Stimulated activated naive CD8-positive, alpha-beta T cell treated with anti-CD3 and anti-CD28 coated beads, Interleukin-15, amount 100 ng/mL, for 72 hours (primary cell): ENCODE measurements around the gene CCND2.
A peak's percentile ranks its signal among the peaks of the same experiment; 100 is the strongest.

Experiments
- ATAC-seq: fragments of 150-1000 bp; cut with Tn5 transposase; 2 replicates; pipeline ENCODE4 v1.10.0; 2021; ENCODE audit warnings: mild to moderate bottlenecking, moderate library complexity
- DNase-seq, 2 donors: peaks; one replicate each; pipeline ENCODE4 v3.0.0; 2021 to 2022
- H3K27ac Mint-ChIP-seq, 2 donors: one replicate each; pipeline ENCODE4 v1.8.0; 2022; ENCODE audit warnings: mild to moderate bottlenecking in 2 of 2, mixed read lengths in 2 of 2, moderate library complexity in 2 of 2
- H3K27me3 Mint-ChIP-seq: one replicate; pipeline ENCODE4 v1.8.0; 2022; ENCODE audit warnings: mixed read lengths
- H3K4me1 Mint-ChIP-seq: one replicate; pipeline ENCODE4 v1.8.0; 2022; ENCODE audit warnings: mild to moderate bottlenecking, mixed read lengths
- H3K4me3 Mint-ChIP-seq, 2 donors: one replicate each; pipeline ENCODE4 v1.8.0; 2022; ENCODE audit warnings: mild to moderate bottlenecking in 2 of 2, mixed read lengths in 2 of 2, moderate library complexity in 1 of 2
- H3K9me3 Mint-ChIP-seq, 2 donors: one replicate each; pipeline ENCODE4 v1.8.0; 2022; ENCODE audit warnings: mixed read lengths in 2 of 2

CCND2 gene

GRCh38 chr12:4245446-4245845, 28.1 kb upstream of the CCND2 start:
- DNase-seq (no peak), ATAC-seq (no peak)
- Mint-ChIP-seq H3K9me3 (peaks cover 0 to 4% of the 10 kb centered on the region in 2 donors), H3K27me3 (peaks cover 33% of the 10 kb centered on the region), H3K4me1 (peaks cover 43% of the 10 kb centered on the region), H3K27ac (peak overlapping the region in 1 of 2 donors; percentile 63), H3K4me3 (no peak overlapping the region)

- Mint-ChIP-seq H3K4me3 (no peak overlapping the region), H3K27ac (peak overlapping the region in 1 of 2 donors; percentile 50), H3K9me3 (peaks cover 0 to 4% of the 10 kb centered on the region in 2 donors), H3K4me1 (peaks cover 49% of the 10 kb centered on the region), H3K27me3 (peaks cover 28% of the 10 kb centered on the region)
- DNase-seq (no peak), ATAC-seq (no peak)
These were observed 27.4 kb upstream of the CCND2 start for GRCh38 chr12:4246116-4246515.

GRCh38 chr12:4250691-4251090, 22.9 kb upstream of the CCND2 start:
- peak in 1 of 2 donors; percentile 23 for DNase-seq
- Mint-ChIP-seq H3K27me3 (peaks cover 16% of the 10 kb centered on the region), H3K9me3 (no peaks in the 10 kb centered on the region), H3K4me3 (peak overlapping the region; percentile 59 to 80), H3K4me1 (peaks cover 32% of the 10 kb centered on the region), H3K27ac (peak overlapping the region; percentile 77 to 91)
- ATAC-seq: peak; percentile 70

DNA sequence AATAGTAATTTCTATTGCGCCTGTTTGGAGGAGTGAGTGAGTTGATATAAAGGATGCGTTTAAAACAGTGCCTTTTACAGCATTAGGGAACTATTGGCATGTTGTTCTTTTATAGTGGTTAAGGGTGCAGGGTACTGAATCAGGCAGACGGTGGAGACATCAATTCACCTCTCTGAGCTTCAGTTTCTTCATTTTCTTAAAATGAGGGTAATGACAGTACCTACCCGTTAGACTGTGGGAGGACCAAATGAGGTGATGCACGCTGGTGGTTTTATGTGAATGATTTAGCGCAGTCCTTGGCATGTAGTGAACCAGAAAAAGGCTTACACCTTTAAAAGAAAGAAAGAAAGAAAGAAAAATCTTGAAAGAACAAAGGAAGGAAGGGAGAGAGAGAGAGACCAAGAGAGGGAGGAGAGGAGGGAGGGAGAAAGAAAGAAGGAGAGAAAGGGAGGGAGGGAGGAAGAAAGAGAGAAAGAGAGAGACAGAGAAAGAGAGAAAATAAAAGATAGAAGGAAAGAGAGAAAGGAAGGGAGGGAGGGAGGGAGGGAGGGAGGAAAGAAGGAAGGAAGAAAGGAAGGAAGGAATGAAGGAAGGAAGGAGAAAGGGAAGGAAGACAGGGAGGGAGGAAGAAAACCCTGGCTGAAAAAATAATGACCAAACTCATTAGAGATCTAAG, 22.2 kb upstream of the CCND2 start:
- H3K27ac Mint-ChIP-seq: peak overlapping the region in 1 of 2 donors; percentile 91

DNA sequence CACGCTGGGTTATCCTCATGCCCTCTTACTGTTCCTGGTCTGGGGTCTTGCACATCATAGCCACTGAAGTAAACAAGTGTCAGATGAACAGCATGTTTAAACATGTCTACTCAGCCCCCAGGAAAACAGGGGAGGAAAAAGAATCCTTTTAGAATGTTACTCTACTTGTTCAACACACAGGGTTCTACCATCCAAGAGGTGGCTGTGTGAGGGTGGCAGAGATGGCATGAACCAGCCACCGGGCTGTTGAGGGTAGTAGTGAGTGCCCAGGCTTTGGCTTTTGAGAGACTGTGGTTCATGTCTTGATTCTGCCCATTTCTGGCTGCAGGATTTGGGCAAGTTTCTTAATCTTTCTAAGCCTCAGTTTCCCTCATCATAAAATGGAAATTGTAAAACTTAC, 21.6 kb upstream of the CCND2 start:
- Mint-ChIP-seq H3K9me3 (no peaks in the 10 kb centered on the region), H3K4me3 (peak overlapping the region in 1 of 2 donors; percentile 30), H3K27me3 (peaks cover 16% of the 10 kb centered on the region)

More for the DNA sequence above, 22.2 kb upstream of the CCND2 start:
- peaks cover 16% of the 10 kb centered on the region for H3K27me3 Mint-ChIP-seq
- peaks cover 27% of the 10 kb centered on the region for H3K4me1 Mint-ChIP-seq
- no peaks in the 10 kb centered on the region for H3K9me3 Mint-ChIP-seq
- peak; percentile 32 to 36 for DNase-seq
- H3K4me3 Mint-ChIP-seq: peak overlapping the region; percentile 59 to 80
- ATAC-seq: peak; percentile 96

GRCh38 chr12:4252601-4253000, 21.0 kb upstream of the CCND2 start:
- DNase-seq (no peak), ATAC-seq (no peak)
- H3K4me1 Mint-ChIP-seq: peaks cover 36% of the 10 kb centered on the region
- H3K27ac Mint-ChIP-seq: peak overlapping the region in 1 of 2 donors; percentile 59
- no peaks in the 10 kb centered on the region for H3K9me3 Mint-ChIP-seq
- H3K4me3 Mint-ChIP-seq: no peak overlapping the region
- H3K27me3 Mint-ChIP-seq: peaks cover 16% of the 10 kb centered on the region

More for the DNA sequence above, 21.6 kb upstream of the CCND2 start:
- H3K27ac Mint-ChIP-seq: no peak overlapping the region
- DNase-seq (no peak), ATAC-seq (no peak)
- H3K4me1 Mint-ChIP-seq: peaks cover 31% of the 10 kb centered on the region

DNA sequence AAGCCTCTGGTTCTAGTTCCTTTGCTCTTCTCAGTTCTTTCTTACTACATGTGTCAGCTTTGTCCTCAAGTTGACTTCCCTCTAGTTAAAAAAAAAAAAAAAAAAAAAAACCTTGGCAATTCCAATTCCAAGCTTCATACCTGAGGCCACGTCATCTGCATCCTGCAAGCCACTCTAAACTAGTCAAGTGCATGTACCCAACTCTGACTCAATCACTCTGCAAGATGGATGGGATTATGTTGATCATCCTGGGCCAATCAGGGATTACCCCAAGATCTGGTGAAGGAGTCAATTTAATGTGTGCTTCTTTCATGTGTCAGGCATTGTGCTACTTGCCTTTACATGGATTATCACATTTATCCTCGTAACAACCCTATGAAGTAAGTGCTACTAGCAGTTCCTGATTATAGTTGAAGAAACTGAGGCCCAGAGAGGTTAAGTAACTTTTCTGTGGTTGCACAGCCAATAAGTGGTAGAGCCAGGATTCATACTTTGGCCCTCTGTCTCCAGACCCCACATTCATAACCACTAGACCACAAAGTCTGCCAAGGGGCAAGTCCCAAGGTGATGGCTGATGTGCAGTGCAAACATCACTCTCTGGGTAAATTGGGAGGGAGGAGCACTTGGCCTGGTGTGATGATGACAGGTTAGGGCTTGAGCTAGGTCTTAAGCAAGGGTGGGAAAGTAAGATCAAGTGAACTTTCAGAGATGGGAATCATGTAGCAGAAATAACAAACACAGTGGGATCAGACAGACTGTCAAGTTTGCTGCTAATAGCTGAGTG, 17.3 kb upstream of the CCND2 start:
- Mint-ChIP-seq H3K27me3 (peaks cover 16% of the 10 kb centered on the region), H3K9me3 (peaks cover 13 to 15% of the 10 kb centered on the region in 2 donors), H3K4me3 (no peak overlapping the region), H3K4me1 (peaks cover 22% of the 10 kb centered on the region), H3K27ac (no peak overlapping the region)
- DNase-seq (no peak), ATAC-seq (peak; percentile 55)

- Mint-ChIP-seq H3K27me3 (peaks cover 15% of the 10 kb centered on the region), H3K27ac (no peak overlapping the region), H3K4me3 (no peak overlapping the region), H3K4me1 (peaks cover 25% of the 10 kb centered on the region), H3K9me3 (peaks cover 13 to 15% of the 10 kb centered on the region in 2 donors)
- ATAC-seq: no peak
- no peak for DNase-seq
These were observed 16.1 kb upstream of the CCND2 start for GRCh38 chr12:4257442-4257841.

- H3K27me3 Mint-ChIP-seq: no peaks in the 10 kb centered on the region
- DNase-seq (no peak), ATAC-seq (no peak)
- H3K27ac Mint-ChIP-seq: no peak overlapping the region
- H3K4me1 Mint-ChIP-seq: peaks cover 27% of the 10 kb centered on the region
- H3K9me3 Mint-ChIP-seq: peaks cover 13 to 15% of the 10 kb centered on the region in 2 donors
- no peak overlapping the region for H3K4me3 Mint-ChIP-seq
These were observed 14.5 kb upstream of the CCND2 start for GRCh38 chr12:4259099-4259498.

GRCh38 chr12:4261655-4262054, 11.9 kb upstream of the CCND2 start:
- Mint-ChIP-seq H3K9me3 (peaks cover 13 to 15% of the 10 kb centered on the region in 2 donors), H3K27ac (no peak overlapping the region), H3K4me1 (peaks cover 25% of the 10 kb centered on the region), H3K4me3 (no peak overlapping the region), H3K27me3 (no peaks in the 10 kb centered on the region)
- ATAC-seq (peak; percentile 92), DNase-seq (no peak)

DNA sequence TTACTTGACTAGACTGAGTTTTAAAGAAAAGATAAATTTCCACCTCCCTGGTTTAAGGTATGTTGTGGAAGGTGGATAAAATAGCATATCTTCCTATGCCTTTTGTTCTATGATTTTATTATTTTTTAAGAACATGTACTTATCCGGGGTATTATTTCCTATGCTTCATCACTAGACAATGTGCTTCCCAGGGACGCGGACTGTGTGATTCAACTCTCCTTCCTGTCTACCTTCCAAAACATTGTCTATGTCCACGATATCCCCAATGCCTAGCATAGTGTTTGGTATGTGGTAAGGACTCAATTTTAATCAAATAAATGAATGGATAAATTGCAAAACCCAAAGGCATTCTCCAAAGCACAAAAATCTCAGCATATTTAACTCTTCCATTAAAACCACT, 8.3 kb upstream of the CCND2 start:
- no peaks in the 10 kb centered on the region for H3K9me3 Mint-ChIP-seq
- H3K4me1 Mint-ChIP-seq: peaks cover 36% of the 10 kb centered on the region
- H3K27ac Mint-ChIP-seq: no peak overlapping the region
- DNase-seq (no peak), ATAC-seq (no peak)
- no peak overlapping the region for H3K4me3 Mint-ChIP-seq
- H3K27me3 Mint-ChIP-seq: no peaks in the 10 kb centered on the region

GRCh38 chr12:4266990-4267389, 6.6 kb upstream of the CCND2 start:
- H3K4me3 Mint-ChIP-seq: no peak overlapping the region
- DNase-seq: no peak
- no peaks in the 10 kb centered on the region for H3K27me3 Mint-ChIP-seq
- no peak for ATAC-seq
- no peaks in the 10 kb centered on the region for H3K9me3 Mint-ChIP-seq
- peaks cover 28% of the 10 kb centered on the region for H3K4me1 Mint-ChIP-seq
- H3K27ac Mint-ChIP-seq: no peak overlapping the region

GRCh38 chr12:4267704-4268328, 5.7 kb upstream of the CCND2 start:
- Mint-ChIP-seq H3K4me3 (peak overlapping the region; percentile 99), H3K4me1 (peaks cover 22% of the 10 kb centered on the region), H3K9me3 (no peaks in the 10 kb centered on the region), H3K27me3 (no peaks in the 10 kb centered on the region), H3K27ac (peak overlapping the region in 1 of 2 donors; percentile 27)
- DNase-seq: no peak
- ATAC-seq: no peak

DNA sequence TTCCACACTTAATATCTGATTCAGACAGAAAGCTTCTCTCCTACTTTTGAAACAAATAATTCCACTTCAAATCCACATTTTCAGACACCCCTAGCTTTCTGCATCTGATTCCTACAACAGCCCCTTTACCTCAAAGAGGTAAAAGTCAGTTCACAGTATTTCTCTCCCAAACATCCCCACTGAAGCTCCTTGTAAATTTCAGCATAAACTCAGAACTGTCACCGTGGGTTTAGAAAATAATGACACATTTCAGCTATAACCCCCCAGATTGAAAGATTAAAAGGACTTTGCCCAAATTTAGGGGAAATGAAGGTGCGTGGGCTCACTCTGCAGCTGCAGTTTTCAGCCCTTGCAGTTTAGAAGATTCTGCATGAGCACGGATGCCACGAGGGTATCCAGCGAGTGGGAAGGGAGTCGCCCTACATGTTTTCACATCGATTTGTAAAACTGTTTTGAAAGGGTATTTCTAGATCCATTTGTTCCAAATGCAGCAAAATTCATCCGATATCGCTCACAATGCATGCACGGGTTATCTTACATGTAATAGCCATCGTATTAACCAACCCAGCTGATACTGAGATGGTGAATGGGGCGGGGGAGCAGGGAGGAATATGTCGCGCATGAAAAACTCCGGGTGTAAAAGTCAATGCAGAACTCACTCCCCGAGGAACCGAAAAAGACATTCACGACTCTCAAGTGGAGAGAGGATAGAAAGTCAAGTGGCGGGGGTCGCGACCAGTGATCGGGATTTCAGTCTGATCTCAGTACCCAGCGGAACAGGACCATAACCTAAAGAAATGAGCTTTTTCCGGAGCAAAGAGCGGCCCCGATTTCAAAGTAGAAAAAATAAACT, 5.0 kb upstream of the CCND2 start:
- Mint-ChIP-seq H3K4me1 (peaks cover 26% of the 10 kb centered on the region), H3K27me3 (no peaks in the 10 kb centered on the region), H3K4me3 (peak overlapping the region; percentile 99), H3K9me3 (no peaks in the 10 kb centered on the region), H3K27ac (peak overlapping the region; percentile 98 to 99)
- DNase-seq (peak; percentile 42 to 48), ATAC-seq (no peak)
